ENCODE measurements around the gene SCN9A.
"Not testable (repeated sequence)": the region's sequence is repeated elsewhere in the genome, so short reads cannot be mapped to it uniquely, and the experiment has no call there.

SCN9A gene

DNA sequence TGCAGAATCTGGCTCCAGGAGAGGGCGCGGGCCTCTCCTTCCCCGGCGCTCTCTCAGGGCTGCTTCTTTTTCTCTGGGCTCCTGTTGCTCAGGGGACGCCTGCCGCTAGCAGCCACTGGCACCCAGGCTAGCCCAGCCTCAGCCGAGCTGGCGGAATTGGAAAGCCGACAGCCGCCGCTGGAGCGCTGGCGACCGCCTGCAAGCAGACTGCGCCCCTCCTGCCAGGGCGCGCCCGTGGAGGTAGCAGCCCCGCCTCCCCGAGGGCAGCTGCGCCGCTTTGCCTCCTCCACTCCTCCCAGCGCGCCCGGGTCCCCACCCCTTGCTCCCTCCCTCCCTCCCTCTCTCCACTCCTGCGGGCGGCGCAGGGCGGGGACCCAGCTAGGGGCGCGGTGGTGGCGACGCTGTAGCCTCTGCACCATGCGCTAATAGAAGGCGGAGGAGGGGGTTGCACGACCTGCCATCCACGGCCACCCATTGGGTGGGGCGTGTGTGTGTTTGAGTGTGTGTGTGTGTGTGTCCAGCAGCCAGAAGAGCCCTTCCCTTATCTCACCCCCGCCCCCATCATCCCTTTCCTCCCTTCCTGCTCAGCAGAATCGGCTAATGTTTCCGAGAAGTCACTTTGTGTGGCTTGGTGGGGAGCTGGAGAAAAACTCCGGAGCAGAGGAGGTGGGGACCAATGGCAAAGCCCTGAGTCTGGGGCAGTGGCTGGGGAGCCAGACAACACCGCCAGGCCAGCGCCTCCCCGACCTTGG, at the start of gene SCN9A:
Gene SCN9A (minus strand): TSS at position 209 of the 752 bp plus-strand sequence. CDS start 64,188 bp downstream, outside the sequence.
- DNase-seq (ENCODE audit: low read depth in 2 of 2) = peak in 1 of 2 donors; percentile 6

DNA sequence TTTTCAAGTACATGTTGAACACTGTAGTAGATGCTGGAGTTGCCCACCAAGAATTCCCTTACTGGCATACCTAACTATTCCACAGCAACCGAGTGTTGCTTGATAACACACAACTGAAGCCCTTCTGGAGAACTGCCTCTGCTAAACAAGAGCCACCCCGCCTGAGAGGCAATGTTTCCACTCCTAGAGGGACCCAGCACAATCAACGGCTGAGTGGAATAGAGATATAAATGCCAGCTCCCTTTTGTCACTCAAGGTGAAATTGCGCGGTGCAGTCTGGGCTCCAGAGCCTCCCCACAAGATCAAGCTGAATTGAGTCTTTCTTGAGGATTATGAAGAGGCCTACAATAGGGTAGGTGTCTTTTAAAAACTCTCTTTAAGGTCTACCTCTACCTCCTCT, 49.1 kb upstream of the SCN9A start:
- no peak for DNase-seq (ENCODE audit: low read depth in 2 of 2)

DNA sequence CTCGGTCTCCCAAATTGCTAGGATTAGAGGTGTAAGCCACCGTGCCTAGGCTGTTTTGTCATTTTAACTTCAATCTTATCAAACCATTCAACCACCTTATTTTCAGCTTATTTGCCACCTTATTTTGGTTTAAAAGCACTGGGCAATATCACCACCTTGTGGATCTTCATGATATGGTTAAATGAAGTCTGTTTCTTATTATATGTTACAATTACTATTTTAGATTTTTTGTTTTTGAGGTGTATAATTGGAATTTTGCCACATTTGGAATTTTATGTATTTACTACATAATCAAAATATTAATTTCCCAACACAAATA, 43.8 kb upstream of the SCN9A start:
- no peak for DNase-seq (ENCODE audit: low read depth in 2 of 2)

DNA sequence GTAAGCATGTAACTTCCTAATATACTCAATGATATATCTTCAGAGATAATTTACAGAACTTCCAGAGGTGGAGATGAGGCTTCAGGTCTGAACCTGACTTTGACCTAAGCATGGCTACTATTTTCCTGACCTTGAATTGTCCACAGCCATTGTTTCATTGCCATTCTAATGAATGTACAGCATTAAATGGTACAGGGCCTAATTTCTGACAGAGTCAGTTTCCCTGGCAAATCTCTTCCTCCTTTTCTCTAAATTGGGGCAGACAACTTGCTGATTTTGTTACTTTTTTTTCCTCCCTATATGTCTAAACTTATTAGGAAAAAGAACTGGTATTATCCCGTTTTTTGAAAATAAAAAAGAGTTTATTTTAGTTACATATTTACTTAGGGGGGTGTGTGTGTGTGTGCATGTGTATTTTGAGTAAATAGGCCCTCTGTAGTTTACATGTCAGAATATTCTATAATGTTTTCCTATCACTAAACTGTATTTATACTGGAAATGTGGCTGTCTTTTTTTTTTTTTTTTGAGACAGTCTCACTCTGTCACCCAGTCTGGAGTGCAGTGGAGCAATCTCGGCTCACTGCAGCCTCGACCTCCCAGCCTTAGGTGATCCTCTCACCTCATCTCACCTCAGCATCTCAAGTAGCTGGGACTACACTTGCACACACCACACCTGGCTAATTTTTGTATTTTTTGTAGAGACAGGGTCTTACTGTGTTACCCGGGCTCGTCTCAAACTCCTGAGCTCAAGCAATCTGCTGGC, 43.3 kb upstream of the SCN9A start:
- DNase-seq (ENCODE audit: low read depth in 2 of 2) = no peak

DNA sequence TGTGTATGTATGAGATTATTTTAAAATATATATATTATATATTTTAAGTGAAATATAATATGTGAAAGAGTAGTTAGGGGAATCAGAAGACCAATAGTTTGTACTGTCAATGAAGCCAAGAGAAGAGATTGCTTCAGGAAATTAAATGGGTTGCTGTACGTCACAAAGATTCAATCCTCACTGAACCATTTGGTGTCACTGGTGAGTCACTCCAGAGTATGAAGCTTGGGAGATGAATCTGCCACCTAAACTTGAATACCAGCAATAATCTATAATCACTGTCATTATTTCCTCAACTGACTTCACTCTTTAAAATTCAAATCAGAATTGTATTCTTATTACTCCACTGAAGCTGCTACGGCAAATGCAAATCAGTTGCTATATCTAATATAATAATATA, 41.9 kb upstream of the SCN9A start:
- no peak for DNase-seq (ENCODE audit: low read depth in 2 of 2)

DNA sequence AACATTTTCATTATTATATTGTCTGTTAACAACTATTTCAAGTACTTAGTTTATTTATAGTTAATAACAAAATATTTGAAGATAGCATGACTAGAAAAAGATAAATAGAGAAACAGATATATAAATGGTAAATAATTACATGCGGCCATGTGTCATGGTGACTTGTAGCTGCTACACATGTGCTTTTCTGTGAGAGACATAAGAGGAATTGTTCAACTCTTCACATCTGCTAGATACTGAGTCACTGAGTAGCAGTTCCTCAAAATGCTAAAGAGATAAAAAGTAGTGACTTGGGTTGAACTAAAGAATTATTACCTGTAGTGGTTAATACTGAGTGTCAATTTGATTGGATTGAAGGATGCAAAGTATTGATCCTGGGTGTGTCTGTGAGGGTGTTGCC, 37.5 kb upstream of the SCN9A start:
- DNase-seq (ENCODE audit: low read depth in 2 of 2) = no peak

DNA sequence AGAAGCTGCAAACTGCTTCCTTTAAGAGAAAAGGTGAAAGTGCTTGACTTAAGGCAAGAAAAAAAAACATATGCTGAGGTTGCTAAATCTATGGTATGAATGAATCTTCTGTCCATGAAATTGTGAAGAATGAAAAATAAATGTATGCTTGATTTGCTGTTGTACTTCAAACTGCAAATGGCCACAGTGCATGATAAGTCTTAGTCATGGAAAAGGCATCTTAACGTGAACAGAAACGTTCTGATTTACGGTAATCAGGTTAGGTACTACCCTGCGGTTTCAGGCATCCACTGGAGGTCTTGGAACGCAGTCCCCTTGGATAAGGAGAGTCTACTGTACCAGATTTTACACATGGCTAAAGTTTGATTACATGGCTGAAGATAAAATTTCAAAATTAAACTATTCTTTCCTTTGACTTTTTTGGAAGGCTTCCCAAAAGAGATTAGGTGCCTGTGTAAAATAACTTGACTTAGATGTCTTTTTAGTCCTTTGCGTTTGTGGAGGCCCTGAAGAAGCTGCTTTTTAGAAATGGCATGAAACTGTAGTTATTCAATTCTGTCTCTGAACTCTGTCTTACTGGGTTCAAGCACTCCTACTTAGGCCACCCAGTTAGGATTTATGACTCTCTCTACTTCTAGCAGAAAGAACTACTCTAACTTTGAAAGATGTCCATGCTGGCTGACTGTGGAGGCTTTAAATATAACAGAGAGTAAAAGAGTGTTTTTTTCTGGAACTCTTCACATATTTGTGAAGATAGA, 35.9 kb upstream of the SCN9A start:
- no peak for DNase-seq (ENCODE audit: low read depth in 2 of 2)

DNA sequence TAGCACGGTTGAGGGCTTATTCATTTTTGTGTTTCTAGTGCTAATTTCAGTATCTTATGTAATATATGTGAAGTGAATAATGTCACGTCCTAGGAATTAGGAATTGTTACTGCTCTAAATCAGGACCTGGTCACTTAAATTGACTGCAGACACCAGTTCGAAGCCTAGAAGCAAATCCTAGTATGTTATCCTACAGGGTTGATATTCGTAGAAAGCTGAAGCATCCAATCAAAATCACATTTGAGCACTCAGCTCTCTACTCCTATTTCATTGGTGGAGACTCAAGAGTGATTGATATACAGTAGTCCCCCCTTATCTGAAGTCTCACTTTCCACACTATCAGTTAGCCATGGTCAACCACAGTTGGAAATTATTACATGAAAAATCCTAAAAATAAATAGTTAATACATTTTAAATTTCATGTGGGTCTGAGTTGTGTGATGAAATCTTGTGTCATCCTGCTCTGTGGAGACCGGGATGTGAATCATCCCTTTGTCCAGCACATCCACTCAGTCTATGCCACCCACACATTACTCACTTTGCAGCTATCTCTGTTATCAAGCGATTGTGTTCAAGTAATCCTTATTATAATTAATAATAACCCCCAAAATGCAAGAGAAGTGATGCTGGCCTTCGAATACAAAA, 35.2 kb upstream of the SCN9A start:
- no peak for DNase-seq (ENCODE audit: low read depth in 2 of 2)

DNA sequence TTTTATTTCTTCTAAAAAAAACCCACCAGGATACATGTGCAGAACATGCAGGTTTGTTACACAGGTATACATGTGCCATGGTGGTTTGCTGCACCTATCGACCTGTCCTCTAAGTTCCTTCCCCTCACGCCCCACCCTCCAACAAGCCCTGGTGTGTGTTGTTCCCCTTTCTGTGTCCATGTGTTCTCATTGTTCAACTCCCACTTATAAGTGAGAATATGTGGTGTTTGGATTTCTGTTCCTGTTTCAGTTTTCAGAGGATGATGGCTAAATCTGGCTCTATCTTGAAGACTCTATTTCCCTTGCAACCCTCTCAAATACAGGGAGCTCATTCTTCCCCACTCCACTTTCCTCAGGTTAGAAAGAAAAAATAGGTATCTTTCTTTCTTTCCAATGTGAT, 32.0 kb upstream of the SCN9A start:
- DNase-seq (ENCODE audit: low read depth in 2 of 2) = not testable (repeated sequence)

DNA sequence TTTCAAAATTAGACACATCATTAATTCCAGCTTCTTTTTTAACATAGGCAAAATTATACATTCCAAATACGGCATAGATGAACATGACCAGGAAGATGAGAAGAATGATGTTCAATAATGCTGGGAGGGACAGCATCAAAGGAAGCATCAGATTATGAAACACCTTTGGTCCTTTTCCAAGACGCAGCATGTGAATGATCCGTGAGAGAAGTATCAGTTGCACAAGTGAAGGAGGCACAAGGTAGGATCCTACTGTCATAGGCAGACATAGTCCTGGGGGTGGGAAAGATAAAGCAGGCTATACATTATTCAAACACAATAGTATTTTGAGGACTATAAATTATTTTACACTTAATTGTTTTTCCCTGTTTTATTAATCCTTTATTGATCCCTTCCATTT, 30.6 kb upstream of the SCN9A start:
- DNase-seq (ENCODE audit: low read depth in 2 of 2) = no peak

DNA sequence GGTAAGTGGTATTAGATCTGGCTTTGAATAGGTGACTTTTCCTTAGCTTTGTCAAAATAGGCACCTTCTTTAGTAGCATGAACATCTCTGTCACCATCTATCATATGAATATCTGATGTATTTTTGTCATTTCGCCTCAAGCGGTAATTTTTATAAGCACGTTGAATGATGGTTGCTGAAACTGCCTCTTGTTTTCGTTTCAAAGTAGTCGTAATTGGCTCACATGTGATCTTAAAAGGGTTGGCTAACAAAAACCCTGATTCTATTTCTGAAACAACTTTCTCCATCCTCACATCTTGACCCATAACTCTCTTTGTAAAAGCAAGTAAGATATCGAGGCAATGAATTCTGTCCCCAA, 29.8 kb upstream of the SCN9A start:
- DNase-seq (ENCODE audit: low read depth in 2 of 2) = no peak

DNA sequence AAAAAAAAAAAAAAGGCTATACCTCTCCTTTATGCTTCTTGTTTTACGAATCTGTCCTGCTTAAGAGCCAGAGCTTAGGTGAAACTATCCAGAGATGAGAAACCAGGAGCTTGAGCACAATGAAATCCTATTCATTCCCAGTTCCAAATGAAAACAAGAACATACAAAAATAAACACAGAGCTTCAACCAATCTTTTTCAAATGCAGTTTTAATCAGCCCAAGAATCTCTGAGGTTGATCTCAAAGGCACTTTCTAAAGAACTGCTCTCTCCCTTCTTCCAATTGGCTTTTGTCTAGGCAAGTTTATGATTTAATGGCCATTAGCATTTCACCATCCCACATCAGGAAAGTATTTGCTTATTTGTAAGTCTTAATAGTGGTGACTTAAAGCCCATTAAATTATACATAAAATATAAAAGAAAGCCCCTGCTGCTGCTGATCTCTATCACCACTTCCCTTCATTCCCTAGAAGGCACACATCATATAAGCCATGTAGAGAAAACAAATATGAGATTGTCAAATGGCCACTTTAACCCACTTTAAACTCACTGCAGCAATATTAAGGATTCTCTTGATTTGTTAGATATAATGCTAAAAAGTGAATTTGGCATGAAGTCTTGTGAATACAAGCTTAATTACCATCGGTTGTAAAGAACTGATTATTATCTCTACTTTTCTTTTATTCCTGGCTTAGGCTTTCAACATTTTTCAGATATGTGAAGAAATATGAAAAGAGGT, 29.3 kb upstream of the SCN9A start:
- DNase-seq (ENCODE audit: low read depth in 2 of 2) = no peak

DNA sequence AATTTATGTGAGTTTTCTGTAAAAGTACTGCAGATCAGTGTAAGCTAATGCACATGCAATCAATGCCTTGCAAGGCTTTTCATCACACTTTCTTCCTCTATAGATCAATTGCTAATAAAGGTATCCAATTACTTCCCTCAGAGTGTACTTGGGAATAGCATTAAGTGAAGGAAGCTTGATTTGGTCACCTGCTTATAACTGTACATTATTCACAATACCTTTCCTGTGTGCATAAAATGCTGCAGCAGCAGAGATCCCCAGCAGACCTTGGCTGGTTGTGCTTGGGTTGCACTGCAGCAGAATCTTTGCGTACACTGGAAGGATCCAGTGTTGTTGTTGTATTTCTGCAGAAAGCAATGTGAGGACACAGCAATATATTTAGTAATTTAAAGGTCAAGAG, 18.5 kb upstream of the SCN9A start:
- DNase-seq (ENCODE audit: low read depth in 2 of 2) = no peak

DNA sequence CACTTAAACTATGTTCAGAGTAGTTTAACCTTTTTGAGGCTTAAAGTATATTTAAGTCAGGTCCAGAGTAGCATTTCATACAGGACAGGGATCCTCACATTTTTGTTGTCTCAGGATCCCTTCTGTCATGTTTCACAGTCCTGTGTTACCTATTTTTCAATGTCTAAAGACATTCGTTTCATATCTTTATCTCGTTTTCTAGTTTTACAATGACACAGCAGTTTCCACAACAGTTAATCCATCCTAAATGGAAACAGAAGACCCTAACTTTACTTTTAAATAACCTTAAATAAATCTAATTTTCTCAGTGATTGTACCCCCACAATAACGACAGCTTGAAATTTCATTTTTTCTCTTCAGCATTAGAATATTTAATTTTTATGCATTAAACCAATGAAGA, 17.3 kb upstream of the SCN9A start:
- DNase-seq (ENCODE audit: low read depth in 2 of 2) = no peak

DNA sequence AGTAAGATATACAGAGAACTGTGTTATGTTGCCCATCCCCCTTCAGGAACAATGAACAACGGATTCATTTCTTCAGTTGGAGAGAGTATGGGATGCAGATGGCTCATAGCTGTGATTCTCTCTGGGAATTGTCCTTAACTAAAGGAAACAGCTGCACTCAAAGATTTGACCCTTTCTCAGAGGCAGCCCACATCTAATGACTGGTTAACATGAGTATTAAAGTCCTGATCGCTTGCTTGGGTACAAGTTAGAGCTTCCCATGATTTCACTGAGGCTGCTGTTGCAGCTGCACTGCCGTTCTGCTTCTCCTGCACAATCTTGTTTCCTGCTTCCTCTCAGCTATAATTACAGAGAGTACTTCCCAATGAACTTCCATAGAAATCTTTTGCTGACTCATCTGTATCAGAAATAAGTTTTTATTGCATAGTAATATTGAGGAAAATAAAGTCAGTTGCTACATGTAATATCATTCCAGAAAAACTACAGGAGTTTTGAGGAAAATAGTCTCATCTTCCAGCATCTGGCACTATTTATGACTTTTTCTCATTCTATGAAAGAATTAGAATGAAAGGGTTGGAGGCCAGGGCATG, 12.8 kb upstream of the SCN9A start:
- DNase-seq (ENCODE audit: low read depth in 2 of 2) = no peak

DNA sequence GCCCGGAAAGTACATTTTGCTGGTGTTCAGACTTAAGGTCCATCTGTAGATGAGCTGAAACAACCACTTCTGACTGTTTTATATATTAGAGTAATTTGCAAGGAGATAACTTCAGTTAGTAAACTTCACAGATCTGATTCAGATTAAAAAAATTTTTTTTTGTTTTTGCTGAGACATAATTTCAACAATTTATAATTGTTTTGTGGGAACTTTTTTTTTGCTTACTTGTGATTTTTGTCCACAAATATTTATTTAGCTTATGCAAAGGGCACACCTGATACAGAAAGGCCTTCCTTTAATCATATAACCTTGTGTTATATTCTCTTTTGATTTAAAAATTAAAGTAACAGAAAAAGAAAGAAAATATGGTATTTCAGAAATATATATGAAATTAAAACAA, 9.6 kb upstream of the SCN9A start:
- DNase-seq (ENCODE audit: low read depth in 2 of 2) = no peak

DNA sequence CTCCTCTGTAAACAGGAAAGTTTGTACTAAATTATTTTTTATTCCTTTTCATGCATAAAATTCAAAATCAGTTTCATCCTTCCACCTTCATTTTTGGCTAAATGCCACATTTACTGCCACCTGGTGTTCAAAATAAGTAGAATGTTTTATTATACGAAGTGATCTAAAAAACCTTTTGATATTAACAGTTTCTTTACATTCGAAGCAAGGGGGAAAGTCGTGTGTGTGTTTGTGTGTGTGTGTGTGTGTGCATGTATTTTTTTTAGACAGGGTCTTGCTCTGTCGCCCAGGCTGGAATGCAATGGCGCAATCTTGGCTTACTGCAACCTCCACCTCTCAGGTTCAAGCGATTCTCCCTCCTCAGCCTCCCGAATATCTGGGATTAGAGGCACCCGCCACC, 9.0 kb upstream of the SCN9A start:
- DNase-seq (ENCODE audit: low read depth in 2 of 2) = no peak

DNA sequence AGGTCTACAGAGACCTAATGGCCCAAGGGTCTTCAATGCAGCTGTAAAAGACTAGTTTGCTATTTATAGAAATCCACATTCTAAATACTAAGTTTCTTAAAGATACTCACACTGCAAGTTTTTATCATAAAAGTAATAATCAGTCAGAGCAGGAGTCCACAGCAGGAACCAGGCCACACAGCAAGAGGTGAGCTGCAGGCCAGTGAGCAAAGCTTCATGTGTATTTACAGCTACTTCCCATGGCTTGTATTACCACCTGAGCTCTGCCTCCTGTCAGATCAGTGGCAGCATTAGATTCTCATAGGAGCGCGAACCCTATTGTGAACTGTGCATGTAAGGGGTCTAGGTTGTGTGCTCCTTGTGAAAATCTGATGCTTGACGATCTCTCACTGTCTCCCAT, 6.7 kb upstream of the SCN9A start:
- no peak for DNase-seq (ENCODE audit: low read depth in 2 of 2)

DNA sequence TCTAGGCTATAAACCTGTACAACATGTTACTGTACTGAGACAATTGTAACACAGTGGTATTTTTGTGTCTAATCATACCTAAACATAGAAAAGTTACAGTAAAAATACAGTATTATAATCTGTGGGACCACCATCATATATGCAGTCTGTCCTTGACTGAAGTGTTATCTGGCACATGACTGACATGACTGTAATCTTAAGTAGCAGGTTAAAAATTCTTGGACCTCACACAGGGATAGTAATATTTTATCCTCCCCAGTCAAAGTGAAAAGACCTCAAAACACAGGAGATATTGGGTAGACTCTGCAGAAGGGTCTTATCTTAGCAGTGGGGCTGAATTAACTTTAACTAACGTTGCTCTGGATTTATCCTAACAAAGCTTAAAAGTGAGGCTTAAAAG, 4.9 kb upstream of the SCN9A start:
- DNase-seq (ENCODE audit: low read depth in 2 of 2) = no peak

DNA sequence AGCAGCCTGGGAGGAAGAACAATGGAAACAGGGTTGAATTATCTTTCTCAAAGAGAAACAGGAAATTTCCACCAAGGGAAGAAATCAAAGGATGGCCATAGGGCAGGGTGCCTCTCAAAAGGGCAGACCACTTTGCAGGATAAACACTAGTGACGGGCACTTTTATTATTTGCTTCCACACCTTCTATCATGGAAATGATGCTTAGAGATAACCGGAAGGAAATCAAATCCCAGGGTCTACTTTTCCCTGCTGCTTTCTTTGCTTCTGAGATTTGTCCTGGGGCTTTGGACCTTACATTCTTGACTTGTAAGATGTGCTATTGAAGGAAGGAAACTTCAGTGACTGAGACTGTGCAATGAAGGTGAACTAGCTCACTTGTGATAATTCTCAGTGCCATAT, 1.1 kb upstream of the SCN9A start:
- DNase-seq (ENCODE audit: low read depth in 2 of 2) = no peak

DNA sequence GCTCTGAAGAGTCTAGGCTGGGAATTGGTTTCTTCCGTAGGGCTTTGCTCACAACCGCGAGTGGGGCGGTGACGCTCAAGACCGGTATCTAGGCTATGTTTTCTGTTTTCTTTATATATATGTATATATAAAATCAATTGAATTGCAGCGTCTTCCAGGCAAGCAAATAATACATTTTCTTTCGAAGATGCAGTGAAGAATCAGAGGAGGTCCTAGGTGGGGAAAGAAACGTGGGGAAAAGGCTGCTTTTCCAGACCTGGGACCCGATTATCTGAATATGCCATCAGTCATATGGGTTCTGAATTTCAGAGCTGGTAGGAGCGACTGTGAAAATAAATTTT, 714 bp upstream of the SCN9A start:
- DNase-seq (ENCODE audit: low read depth in 2 of 2) = no peak

All from stimulated activated CD4-positive, alpha-beta T cell treated with anti-CD3 and anti-CD28 coated beads, Interleukin-1b, Interleukin-23, amount 100 ng/mL, for 4 hours (primary cell).